G401 (cell line): ENCODE results near the gene ABHD2. TPM values are rescaled to one million over a fixed set of nuclear protein-coding genes. Genes with fewer than 3 reads are reported as not detected.

ENCODE experiments used
- DNase-seq: peaks from one replicate; pipeline ENCODE4 v3.0.0-alpha.2; 2015; ENCODE audit warnings: low spot score
- in situ Hi-C: cut with HindIII; loops from 2 replicates; pipeline ENCODE4 v1.10.0; 2016; ENCODE audit warnings: low sequenced_read_pairs, mixed read lengths
- total RNA-seq: library from RNA; depleted of rRNA; stranded (reverse); fragments of >200 nt; shearing (Covaris generic); gene quantifications from 2 replicates; pipeline ENCODE4 v1.2.3, GENCODE V29; 2014

ABHD2 gene
- total RNA-seq, 1 experiment from 2014 or later = 12.4 TPM

- in situ Hi-C loops = no loop called here
- no peak for DNase-seq
Measured at GRCh38 chr15:89093509-89093908, 5.3 kb downstream of the ABHD2 start.

GRCh38 chr15:89095073-89095472, 6.8 kb downstream of the ABHD2 start:
- no peak for DNase-seq
- in situ Hi-C loops = no loop called here

- no peak for DNase-seq
- in situ Hi-C loops = no loop called here
Measured at GRCh38 chr15:89095556-89095955, 7.3 kb downstream of the ABHD2 start.

- DNase-seq = no peak
- in situ Hi-C loops = no loop called here
Measured at GRCh38 chr15:89096664-89097063, 8.4 kb downstream of the ABHD2 start.

- in situ Hi-C loops = no loop called here
- DNase-seq = no peak
Measured at GRCh38 chr15:89097313-89097712, 9.1 kb downstream of the ABHD2 start.

GRCh38 chr15:89098281-89098680, 10.0 kb downstream of the ABHD2 start:
- no peak for DNase-seq
- in situ Hi-C loops = no loop called here

GRCh38 chr15:89099968-89100367, 11.7 kb downstream of the ABHD2 start:
- in situ Hi-C loops = no loop called here
- DNase-seq = no peak

GRCh38 chr15:89101302-89102193, 13.3 kb downstream of the ABHD2 start:
- DNase-seq = peak; percentile 83
- in situ Hi-C loops = no loop called here

GRCh38 chr15:89103481-89104171, 15.4 kb downstream of the ABHD2 start:
- peak; percentile 75 for DNase-seq
- in situ Hi-C loops = no loop called here

- DNase-seq = peak; percentile 19
- in situ Hi-C loops = no loop called here
Measured at GRCh38 chr15:89104172-89104564, 15.9 kb downstream of the ABHD2 start.

- in situ Hi-C loops = loop anchor here (5.0 kb wide), 1 partner anchor 48 kb away; no protein-coding TSS in a partner anchor
- no peak for DNase-seq
Measured at GRCh38 chr15:89105147-89105546, 16.9 kb downstream of the ABHD2 start.

- in situ Hi-C loops = loop anchor here (5.0 kb wide), 1 partner anchor 49 kb away; no protein-coding TSS in a partner anchor
- no peak for DNase-seq
Measured at GRCh38 chr15:89106200-89106599, 17.9 kb downstream of the ABHD2 start.

GRCh38 chr15:89107984-89108383, 19.7 kb downstream of the ABHD2 start:
- in situ Hi-C loops = loop anchor here (5.0 kb wide), 1 partner anchor 51 kb away; no protein-coding TSS in a partner anchor
- DNase-seq = peak; percentile 33

- in situ Hi-C loops = loop anchor here (5.0 kb wide), 1 partner anchor 52 kb away; no protein-coding TSS in a partner anchor
- peak; percentile 15 for DNase-seq
Measured at GRCh38 chr15:89108835-89109234, 20.6 kb downstream of the ABHD2 start.

- in situ Hi-C loops = loop anchor here (5.0 kb wide), 1 partner anchor 52 kb away; no protein-coding TSS in a partner anchor
- DNase-seq = no peak
Measured at GRCh38 chr15:89109238-89109637, 21.0 kb downstream of the ABHD2 start.

GRCh38 chr15:89110060-89110459, 21.8 kb downstream of the ABHD2 start:
- no peak for DNase-seq
- in situ Hi-C loops = no loop called here

- in situ Hi-C loops = no loop called here
- DNase-seq = no peak
Measured at GRCh38 chr15:89111352-89111751, 23.1 kb downstream of the ABHD2 start.

GRCh38 chr15:89111961-89112340, 23.7 kb downstream of the ABHD2 start:
- in situ Hi-C loops = no loop called here
- no peak for DNase-seq

GRCh38 chr15:89112341-89112971, 24.2 kb downstream of the ABHD2 start:
- in situ Hi-C loops = no loop called here
- no peak for DNase-seq
